GM12892 (cell line): Measurements from ENCODE around the gene SEMA3A.

Source experiments
- DNase-seq: peaks from one replicate; pipeline ENCODE4 v3.0.0; 2011; ENCODE audit not compliant: insufficient read length
- FAIRE-seq: peaks from 2 replicates; lab custom pipeline; 2011; peaks lifted over from hg19 to GRCh38; lab: Jason Lieb, UNC
- POLR2A ChIP-seq: IDR thresholded peaks from 2 replicates; pipeline ENCODE4 v1.6.1; 2011; ENCODE audit warnings: low read depth, low read length, control low read depth
- POLR2AphosphoS5 ChIP-seq: IDR thresholded peaks from 2 replicates; pipeline ENCODE4 v1.6.1; 2011; ENCODE audit warnings: low read depth, low read length, control low read depth
- TAF1 ChIP-seq: IDR thresholded peaks from 2 replicates; pipeline ENCODE4 v1.6.1; 2011; ENCODE audit warnings: low read depth, mild to moderate bottlenecking, control low read depth, low read length, borderline replicate concordance

Gene SEMA3A

DNA sequence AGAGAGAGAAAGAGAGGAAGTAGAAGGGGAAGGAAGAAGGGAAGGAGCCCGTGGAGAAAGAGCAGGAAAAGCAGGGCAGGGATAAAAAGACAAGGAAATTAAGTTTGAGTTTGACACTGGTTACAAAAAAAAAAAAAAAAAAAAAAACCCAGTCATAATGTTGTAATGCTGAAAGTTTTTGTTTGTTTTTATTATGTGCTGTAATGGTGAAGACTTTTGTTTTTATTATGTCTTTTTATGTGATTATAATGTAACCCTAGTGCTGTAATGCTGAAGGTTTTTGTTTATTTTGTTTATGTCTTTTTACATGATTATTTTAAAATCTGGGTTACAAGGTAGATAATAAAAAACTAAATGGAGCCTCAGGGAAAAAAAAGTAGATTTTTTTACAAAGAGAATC lies 184.8 kb downstream of the SEMA3A start:
- FAIRE-seq = no peak
- TF ChIP-seq POLR2A (no peak), TAF1 (no peak), POLR2AphosphoS5 (no peak)
- no peak for DNase-seq

DNA sequence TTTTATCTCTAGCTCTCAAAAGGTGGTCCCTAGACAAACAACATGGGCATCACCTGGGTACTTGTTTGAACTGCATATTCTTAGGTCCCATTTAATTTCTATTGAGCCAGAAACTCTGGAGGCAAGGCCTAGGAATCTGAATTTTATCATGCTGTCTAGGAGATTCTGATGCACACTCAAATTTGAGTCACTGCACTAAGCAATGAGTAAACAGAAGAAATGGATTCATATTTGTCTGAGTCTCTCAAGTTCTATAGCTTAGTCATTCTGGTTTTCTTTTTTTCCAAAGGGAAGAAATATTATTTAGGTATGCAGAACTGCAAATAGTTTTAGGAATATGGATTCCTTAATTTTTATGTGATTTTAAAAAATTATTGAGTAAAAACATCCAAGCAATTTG lies 185.5 kb downstream of the SEMA3A start:
- no peak for DNase-seq
- TF ChIP-seq POLR2AphosphoS5 (no peak), TAF1 (no peak), POLR2A (no peak)
- FAIRE-seq = no peak

DNA sequence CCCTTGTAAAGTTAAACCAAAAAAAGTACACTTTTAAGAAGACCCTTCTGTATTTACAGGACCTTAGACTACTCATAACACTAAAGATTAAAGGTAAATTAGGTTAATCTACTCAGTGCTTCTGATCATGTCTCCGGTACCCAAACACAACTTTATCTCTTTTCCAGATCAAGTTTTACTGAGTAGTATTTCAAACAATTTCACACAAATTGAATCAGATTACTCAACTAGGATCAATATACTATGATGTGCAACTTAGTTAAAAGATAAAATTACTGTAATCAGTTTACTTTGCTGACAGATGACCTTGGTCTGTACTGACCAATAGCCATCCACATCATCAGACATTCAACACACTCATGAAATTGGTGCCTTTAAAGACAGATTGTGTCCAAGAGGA lies 191.4 kb downstream of the SEMA3A start:
- FAIRE-seq = no peak
- no peak for DNase-seq
- TF ChIP-seq TAF1 = no peak
- TF ChIP-seq POLR2AphosphoS5 = no peak
- TF ChIP-seq POLR2A = no peak

DNA sequence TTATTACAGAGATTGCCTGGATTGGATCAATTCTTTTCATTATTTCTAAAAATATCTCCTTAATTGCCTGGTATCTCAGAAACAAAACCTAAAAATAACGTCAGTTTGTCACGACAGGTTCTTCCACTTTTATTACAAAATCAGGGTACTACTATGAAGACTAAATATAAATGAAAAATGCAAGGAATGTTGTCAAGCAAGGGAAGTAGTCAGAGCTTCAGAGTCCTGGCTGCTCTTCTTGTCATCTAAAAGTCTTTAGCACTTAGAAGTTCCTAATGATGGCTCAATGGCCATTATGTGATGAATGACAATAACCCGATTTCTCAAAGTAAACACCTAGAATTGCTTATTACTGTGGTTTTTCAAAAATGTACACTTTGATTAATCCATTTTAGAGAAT lies 192.2 kb downstream of the SEMA3A start:
- no peak for DNase-seq
- TF ChIP-seq TAF1 (no peak), POLR2A (no peak), POLR2AphosphoS5 (no peak)
- FAIRE-seq = no peak

DNA sequence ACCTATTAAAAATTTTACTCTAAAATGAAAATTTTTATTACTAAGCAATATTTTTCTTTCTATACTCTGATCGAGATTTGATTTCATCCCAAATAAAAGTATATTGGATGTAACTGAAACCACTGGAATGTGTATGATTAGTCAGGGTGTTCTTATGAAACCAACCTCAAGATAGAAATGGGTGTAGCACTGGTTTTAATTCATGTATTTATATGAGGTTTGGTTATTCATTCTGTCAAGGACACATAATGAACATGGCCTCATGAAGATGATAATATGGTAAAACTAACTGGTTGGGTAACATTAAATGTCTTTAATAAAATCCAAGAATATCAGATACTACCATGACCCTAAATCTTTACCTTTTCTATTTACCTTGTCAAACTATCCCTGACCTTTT lies 197.7 kb downstream of the SEMA3A start:
- no peak for TF ChIP-seq POLR2AphosphoS5
- no peak for TF ChIP-seq POLR2A
- TF ChIP-seq TAF1 = no peak
- FAIRE-seq (no peak), DNase-seq (no peak)

DNA sequence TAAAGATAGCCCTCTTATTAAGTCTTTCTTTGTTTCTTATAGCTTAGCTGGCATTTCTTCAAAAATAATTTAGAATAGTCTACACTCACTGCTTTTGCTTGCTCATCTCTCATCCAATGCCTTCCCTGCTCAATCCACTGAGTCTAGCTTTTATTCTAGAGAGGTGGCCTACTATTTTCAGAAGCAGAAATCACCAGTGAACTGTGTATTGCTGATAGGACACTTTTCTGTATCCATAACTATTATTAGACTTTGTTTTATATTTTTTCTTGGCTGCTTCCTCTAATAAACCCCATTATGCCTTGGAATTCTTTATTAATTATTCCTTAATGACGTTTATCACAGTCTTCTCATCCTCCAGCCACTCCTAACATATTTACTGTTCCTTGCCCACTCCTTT lies 206.8 kb downstream of the SEMA3A start:
- DNase-seq (no peak), FAIRE-seq (no peak)
- no peak for TF ChIP-seq TAF1
- TF ChIP-seq POLR2A = no peak
- TF ChIP-seq POLR2AphosphoS5 = no peak

DNA sequence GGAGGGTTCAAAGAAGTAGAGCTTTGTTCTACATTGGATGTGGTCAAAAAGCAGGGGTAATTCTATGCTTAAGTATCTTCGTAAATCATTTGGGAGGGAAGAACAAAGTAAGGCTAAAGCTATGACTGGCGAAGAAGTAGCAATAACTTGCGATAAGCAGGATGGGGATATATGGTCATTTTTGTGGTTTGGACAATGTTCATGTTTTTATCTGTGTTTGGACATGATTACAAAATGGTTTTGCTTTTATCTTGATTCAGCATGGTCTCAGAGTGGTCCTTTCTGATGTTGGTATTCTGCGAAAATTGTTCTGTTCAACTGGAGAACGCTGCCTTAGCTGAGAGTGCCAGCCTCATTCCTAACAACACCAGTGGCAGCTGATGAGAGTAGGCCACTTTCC lies 208.8 kb downstream of the SEMA3A start:
- no peak for DNase-seq
- TF ChIP-seq TAF1 (no peak), POLR2A (no peak), POLR2AphosphoS5 (no peak)
- peak; percentile 24 for FAIRE-seq

DNA sequence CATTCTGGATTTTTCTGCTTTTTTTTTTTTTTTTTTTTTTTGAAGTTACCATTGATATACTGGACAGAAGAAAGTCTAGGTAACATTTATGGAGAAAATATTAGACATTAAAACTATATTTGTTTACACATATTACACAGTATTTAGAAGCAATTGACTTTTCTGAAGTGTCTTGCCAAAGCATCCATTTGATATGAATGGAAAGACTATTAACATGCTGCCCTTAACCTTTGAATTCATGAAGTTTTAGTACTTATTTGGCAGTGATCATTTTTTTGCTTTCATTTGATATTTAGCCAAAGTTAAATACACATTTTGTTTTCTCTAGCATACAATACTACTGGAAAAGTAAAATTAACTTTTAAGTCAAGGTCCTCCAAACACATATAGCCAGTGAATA lies 210.0 kb downstream of the SEMA3A start:
- FAIRE-seq (no peak), DNase-seq (no peak)
- TF ChIP-seq POLR2A (no peak), TAF1 (no peak), POLR2AphosphoS5 (no peak)

DNA sequence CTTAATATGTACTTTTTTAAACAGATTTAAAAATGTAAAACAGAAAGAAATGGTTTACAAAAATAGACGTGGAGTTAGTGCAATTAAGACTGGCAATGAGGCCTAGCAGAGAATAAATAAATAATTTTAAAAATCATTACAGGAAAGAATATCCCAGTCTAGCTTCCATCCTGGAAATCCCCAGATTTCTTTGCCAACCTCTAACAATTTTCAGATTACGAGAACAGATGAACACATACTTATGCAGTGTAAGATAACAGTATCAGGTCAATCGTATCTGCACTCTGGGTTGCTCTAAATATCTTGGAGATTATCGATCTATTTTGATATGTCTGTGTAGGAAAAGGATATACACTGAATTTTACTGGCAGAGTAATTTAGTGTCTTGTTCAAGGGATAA lies 210.5 kb downstream of the SEMA3A start:
- no peak for FAIRE-seq
- TF ChIP-seq POLR2AphosphoS5 = no peak
- no peak for TF ChIP-seq POLR2A
- no peak for TF ChIP-seq TAF1
- DNase-seq = no peak

DNA sequence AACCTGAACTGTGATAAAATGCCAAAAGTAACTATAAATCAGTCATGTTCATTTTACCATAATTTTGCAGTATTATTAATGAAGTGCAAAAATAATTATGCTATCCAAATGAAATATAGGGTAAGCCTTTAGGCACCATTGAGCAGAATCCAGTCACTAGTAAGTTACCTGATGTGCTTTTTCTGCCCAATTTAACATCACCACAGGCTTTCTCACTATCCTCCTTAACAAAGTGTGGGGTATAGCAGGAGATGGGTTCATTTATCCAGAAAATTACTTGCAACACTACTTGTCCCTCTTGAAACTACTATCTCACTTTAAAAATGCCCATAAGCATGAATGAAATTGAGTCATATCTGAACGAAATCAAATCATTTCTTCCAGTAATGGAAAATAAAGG lies 211.0 kb downstream of the SEMA3A start:
- no peak for FAIRE-seq
- no peak for DNase-seq
- no peak for TF ChIP-seq TAF1
- no peak for TF ChIP-seq POLR2A
- TF ChIP-seq POLR2AphosphoS5 = no peak

DNA sequence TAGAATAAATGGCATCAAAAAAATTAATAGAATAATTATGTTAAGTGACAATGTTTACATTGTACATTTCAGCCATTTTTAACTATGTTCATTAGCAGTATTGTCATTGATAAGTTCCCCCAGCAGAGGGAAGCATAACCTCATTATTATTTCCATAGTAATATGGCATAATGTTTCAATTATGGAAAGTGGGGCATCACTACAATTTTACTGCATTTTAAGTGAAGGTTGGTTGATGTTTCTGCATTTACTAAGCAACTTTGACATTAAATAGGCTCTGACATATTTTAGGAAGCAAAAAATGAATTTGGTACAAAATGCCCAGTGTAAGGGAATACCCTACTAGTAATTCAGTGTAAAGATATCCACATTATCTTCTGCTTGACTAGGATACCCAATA lies 218.3 kb downstream of the SEMA3A start:
- DNase-seq (no peak), FAIRE-seq (peak; percentile 50)
- no peak for TF ChIP-seq POLR2A
- no peak for TF ChIP-seq TAF1
- TF ChIP-seq POLR2AphosphoS5 = no peak

DNA sequence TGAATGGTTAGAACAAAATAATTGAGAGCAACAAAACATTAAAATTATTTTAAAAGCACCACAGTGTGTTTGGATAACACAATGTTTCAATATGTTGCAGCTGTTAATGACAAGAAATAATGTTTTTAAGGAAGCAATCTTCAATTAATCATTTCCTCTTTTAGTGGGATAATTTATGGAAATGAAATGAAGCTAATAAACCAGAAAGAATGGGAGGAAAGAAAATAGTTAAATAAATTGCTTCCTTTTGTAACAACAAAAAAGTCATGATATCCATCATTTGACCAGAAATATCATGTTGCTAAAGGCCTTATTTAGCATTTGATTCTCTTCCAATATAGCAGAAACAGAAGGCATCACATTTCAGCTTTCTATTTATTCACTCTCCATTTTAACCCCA lies 224.5 kb downstream of the SEMA3A start:
- TF ChIP-seq POLR2AphosphoS5 (no peak), POLR2A (no peak), TAF1 (no peak)
- no peak for FAIRE-seq
- DNase-seq = no peak

DNA sequence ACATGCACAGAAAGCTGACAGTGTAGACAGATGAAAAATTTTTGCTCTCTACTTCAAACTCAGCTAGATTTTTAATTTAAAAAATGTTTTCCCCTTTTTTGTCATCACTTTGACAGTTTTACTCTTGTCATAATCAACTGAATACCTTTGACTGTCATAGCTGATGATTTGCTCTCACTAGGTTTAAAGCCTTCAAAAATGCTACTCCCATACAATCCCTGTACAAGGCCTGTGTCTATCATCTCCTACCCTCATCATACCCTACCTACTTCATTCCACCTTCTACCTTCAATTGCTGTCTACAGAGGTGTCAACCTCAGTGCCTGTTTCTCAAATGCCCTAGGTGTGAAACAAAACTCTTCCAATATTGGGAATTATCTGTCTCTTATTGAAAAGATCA lies 230.3 kb downstream of the SEMA3A start:
- FAIRE-seq = no peak
- no peak for TF ChIP-seq POLR2A
- DNase-seq = no peak

DNA sequence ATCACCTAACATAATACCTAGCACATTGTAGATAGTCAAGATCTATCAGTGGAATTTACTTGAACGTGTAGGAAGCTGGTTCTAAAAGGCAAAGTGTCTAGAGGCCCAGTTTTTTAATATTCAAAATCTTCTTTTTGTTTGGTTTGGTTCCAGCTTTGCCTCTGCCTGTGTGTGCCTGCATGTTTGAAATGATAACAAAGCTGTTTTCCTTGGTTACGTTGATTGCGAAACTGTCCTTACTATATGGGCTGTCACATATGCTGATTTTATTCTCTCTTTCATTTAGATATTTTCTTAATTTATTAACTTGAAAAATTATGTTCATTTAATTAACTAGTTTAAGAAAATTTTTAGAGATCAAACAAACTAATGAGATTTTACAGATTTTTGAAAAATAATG lies 237.3 kb downstream of the SEMA3A start:
- FAIRE-seq (no peak), DNase-seq (no peak)
- TF ChIP-seq POLR2A = no peak
- no peak for TF ChIP-seq TAF1
- TF ChIP-seq POLR2AphosphoS5 = no peak
